HepG2 (cell line): ENCODE data around the gene RPH3AL. TPM values are rescaled to one million over a fixed set of nuclear protein-coding genes. Genes with fewer than 3 reads are reported as not detected.

Source experiments
- ARNTL ChIP-seq: sonication (generic); formaldehyde crosslinking; IDR thresholded peaks from 2 replicates; pipeline ENCODE4 v1.4.0; 2020; ENCODE audit warnings: mild to moderate bottlenecking, missing genetic modification reagents
- ETV6 ChIP-seq: sonication (generic); formaldehyde crosslinking; conservative IDR thresholded peaks from 2 replicates; pipeline ENCODE4 v1.4.0; 2020; ENCODE audit warnings: missing genetic modification reagents
- GLI4 ChIP-seq: sonication (generic); formaldehyde crosslinking; IDR thresholded peaks from 2 replicates; pipeline ENCODE4 v1.5.1; 2020; ENCODE audit warnings: missing genetic modification reagents, mild to moderate bottlenecking, moderate library complexity, borderline replicate concordance
- JARID2 ChIP-seq: sonication (generic); formaldehyde crosslinking; IDR thresholded peaks from 2 replicates; pipeline ENCODE4 v1.8.1; 2023; ENCODE audit warnings: missing genetic modification reagents, inconsistent platforms; ENCODE audit not compliant: insufficient replicate concordance
- KDM1A ChIP-seq: IDR thresholded peaks from 2 replicates; pipeline ENCODE4 v1.6.1; 2016; ENCODE audit warnings: missing compliant biosample characterization
- MAZ ChIP-seq, 2 experiments: sonication (generic) in 1 of 2; formaldehyde crosslinking in 1 of 2; IDR thresholded peaks; 2 replicates each; pipeline versions ENCODE4 v1.5.0 to v1.6.1; 2012 to 2020; ENCODE audit warnings: low read depth in 2 of 2, mild to moderate bottlenecking in 2 of 2, borderline replicate concordance in 1 of 2, improper control_type of control experiment in 1 of 2, low read length in 1 of 2, missing genetic modification reagents in 1 of 2, moderate library complexity in 1 of 2
- MED1 ChIP-seq: sonication (generic); formaldehyde crosslinking; IDR thresholded peaks from 2 replicates; pipeline ENCODE4 v1.4.0; 2020; ENCODE audit warnings: missing genetic modification reagents
- MYC ChIP-seq: sonication (generic); formaldehyde crosslinking; IDR thresholded peaks from 2 replicates; pipeline ENCODE4 v1.9.0; 2021; ENCODE audit warnings: missing genetic modification reagents, borderline replicate concordance
- SMAD9 ChIP-seq: sonication (generic); formaldehyde crosslinking; IDR thresholded peaks from 2 replicates; pipeline ENCODE4 v1.5.1; 2020; ENCODE audit warnings: mild to moderate bottlenecking, missing genetic modification reagents
- ZNF12 ChIP-seq: sonication (generic); formaldehyde crosslinking; IDR thresholded peaks from 2 replicates; pipeline ENCODE4 v1.5.0; 2020; ENCODE audit warnings: missing genetic modification reagents
- ZNF224 ChIP-seq: sonication (generic); formaldehyde crosslinking; IDR thresholded peaks from 2 replicates; pipeline ENCODE4 v1.5.0; 2020; ENCODE audit warnings: mild to moderate bottlenecking, missing genetic modification reagents
- ZNF317 ChIP-seq: sonication (generic); formaldehyde crosslinking; IDR thresholded peaks from 2 replicates; pipeline ENCODE4 v1.5.0; 2020; ENCODE audit warnings: mild to moderate bottlenecking, missing genetic modification reagents
- ZNF629 ChIP-seq: sonication (generic); formaldehyde crosslinking; conservative IDR thresholded peaks from 2 replicates; pipeline ENCODE4 v1.5.0; 2020; ENCODE audit warnings: missing genetic modification reagents
- ZNF768 ChIP-seq: sonication (generic); formaldehyde crosslinking; IDR thresholded peaks from 2 replicates; pipeline ENCODE4 v1.4.0; 2020; ENCODE audit warnings: missing genetic modification reagents
- polyA plus RNA-seq, 8 experiments: library from polyadenylated mRNA; depleted of rRNA in 3 of 8; stranded (reverse) in 7 of 8; unstranded in 1 of 8; fragments of >200 nt; fragmentation: Illumina TruSeq in 4 of 8; extraction: Trizol in 4 of 8; gene quantifications; 2 replicates each; pipeline versions ENCODE4 v1.2.1 to v1.2.3, GENCODE V29; 2011 to 2016; ENCODE audit warnings: low read depth in 4 of 8, missing spikeins in 1 of 8, mixed read lengths in 1 of 8; ENCODE audit not compliant: insufficient read depth in 1 of 8
- total RNA-seq, 5 experiments: library from RNA; depleted of rRNA; stranded (reverse); fragments of >200 nt; fragmentation: Illumina TruSeq; extraction: Trizol; gene quantifications; 2 replicates each; pipeline ENCODE4 v1.2.3, GENCODE V29; 2016; ENCODE audit warnings: low read depth in 1 of 5
- TF ChIP-seq, protein P1 (sequence below): sonication (generic); formaldehyde crosslinking; IDR thresholded peaks from 2 replicates; pipeline ENCODE4 v1.4.0; 2020; ENCODE audit warnings: mild to moderate bottlenecking, missing genetic modification reagents
- TF ChIP-seq, protein P2 (sequence below): sonication (generic); formaldehyde crosslinking; IDR thresholded peaks from 2 replicates; pipeline ENCODE4 v1.4.0; 2020; ENCODE audit warnings: missing genetic modification reagents
- TF ChIP-seq, protein P3 (sequence below): sonication (generic); formaldehyde crosslinking; IDR thresholded peaks from 2 replicates; pipeline ENCODE4 v1.4.0; 2020; ENCODE audit warnings: missing genetic modification reagents
- TF ChIP-seq, protein P4 (sequence below): sonication (generic); formaldehyde crosslinking; IDR thresholded peaks from 2 replicates; pipeline ENCODE4 v1.4.0; 2020; ENCODE audit warnings: mild to moderate bottlenecking, missing genetic modification reagents

The RPH3AL gene
- total and polyA plus RNA-seq, 2 of the 13 experiments (the other 11 are each of a cell fraction or from before 2014, with no cell fraction given) = 7.8 to 16.4 TPM

DNA sequence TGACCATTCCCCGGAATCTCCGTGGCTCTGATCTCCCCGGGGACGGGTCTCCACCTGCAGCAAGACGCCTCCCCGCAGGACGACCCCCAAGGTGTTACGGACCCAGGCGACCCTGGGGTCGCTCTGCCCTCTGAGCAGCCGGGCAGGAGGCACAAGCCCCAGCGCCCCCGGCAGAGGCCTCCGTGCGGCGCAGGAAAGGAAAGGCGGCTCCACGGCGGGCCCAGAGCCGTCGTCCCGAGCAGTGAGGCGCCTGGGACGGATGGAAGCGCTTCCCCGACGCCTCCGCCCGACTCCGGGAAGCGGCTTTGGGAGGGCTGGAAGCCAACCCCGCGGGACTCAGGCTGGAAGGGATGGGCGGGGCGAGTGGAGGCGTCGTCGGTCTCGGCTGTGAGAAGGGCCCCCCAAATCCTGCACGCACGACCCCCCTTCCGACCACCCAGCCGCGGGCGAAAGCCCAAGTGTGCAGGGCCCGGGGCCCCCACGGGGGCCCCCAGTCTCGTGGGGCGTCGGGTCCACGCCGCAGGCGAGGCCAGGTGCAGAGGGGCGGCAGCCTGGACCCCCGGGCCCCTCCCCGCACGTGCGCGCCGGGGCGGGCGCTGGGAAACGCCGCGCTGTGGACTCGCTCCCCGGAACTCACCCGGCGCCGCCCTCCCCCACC is 32.7 kb upstream of the RPH3AL start (continued):
- TF ChIP-seq ZNF224 (CRISPR knock-in tag) = no peak
- 0 out of 2 replicates have a peak, but pooled peaks have one; percentile 11 for TF ChIP-seq MED1 (CRISPR knock-in tag)
- no peak for TF ChIP-seq SMAD9 (CRISPR knock-in tag)
- no peak for TF ChIP-seq MAZ (IDR thresholded peaks at IDR 0.05; ENCODE audit: borderline replicate concordance, low read depth, low read length)
- TF ChIP-seq MAZ (CRISPR knock-in tag; IDR thresholded peaks at IDR 0.05; ENCODE audit: low read depth) = no peak
- TF ChIP-seq ARNTL (CRISPR knock-in tag) = no peak
- TF ChIP-seq JARID2 (CRISPR knock-in tag) = no peak
- TF ChIP-seq, protein P1, sequence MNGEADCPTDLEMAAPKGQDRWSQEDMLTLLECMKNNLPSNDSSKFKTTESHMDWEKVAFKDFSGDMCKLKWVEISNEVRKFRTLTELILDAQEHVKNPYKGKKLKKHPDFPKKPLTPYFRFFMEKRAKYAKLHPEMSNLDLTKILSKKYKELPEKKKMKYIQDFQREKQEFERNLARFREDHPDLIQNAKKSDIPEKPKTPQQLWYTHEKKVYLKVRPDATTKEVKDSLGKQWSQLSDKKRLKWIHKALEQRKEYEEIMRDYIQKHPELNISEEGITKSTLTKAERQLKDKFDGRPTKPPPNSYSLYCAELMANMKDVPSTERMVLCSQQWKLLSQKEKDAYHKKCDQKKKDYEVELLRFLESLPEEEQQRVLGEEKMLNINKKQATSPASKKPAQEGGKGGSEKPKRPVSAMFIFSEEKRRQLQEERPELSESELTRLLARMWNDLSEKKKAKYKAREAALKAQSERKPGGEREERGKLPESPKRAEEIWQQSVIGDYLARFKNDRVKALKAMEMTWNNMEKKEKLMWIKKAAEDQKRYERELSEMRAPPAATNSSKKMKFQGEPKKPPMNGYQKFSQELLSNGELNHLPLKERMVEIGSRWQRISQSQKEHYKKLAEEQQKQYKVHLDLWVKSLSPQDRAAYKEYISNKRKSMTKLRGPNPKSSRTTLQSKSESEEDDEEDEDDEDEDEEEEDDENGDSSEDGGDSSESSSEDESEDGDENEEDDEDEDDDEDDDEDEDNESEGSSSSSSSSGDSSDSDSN = peak; percentile 79
- 0 out of 2 replicates have a peak, but pooled peaks have one; percentile 10 for TF ChIP-seq KDM1A (CRISPR knock-in tag)
- TF ChIP-seq ZNF12 (CRISPR knock-in tag) = no peak
- TF ChIP-seq, protein P2, sequence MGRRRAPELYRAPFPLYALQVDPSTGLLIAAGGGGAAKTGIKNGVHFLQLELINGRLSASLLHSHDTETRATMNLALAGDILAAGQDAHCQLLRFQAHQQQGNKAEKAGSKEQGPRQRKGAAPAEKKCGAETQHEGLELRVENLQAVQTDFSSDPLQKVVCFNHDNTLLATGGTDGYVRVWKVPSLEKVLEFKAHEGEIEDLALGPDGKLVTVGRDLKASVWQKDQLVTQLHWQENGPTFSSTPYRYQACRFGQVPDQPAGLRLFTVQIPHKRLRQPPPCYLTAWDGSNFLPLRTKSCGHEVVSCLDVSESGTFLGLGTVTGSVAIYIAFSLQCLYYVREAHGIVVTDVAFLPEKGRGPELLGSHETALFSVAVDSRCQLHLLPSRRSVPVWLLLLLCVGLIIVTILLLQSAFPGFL (CRISPR knock-in tag) = no peak
- TF ChIP-seq ETV6 (CRISPR knock-in tag) = 0 out of 2 replicates have a peak, but pooled peaks have one; percentile 36
- TF ChIP-seq, protein P3, sequence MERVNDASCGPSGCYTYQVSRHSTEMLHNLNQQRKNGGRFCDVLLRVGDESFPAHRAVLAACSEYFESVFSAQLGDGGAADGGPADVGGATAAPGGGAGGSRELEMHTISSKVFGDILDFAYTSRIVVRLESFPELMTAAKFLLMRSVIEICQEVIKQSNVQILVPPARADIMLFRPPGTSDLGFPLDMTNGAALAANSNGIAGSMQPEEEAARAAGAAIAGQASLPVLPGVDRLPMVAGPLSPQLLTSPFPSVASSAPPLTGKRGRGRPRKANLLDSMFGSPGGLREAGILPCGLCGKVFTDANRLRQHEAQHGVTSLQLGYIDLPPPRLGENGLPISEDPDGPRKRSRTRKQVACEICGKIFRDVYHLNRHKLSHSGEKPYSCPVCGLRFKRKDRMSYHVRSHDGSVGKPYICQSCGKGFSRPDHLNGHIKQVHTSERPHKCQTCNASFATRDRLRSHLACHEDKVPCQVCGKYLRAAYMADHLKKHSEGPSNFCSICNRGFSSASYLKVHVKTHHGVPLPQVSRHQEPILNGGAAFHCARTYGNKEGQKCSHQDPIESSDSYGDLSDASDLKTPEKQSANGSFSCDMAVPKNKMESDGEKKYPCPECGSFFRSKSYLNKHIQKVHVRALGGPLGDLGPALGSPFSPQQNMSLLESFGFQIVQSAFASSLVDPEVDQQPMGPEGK (CRISPR knock-in tag) = peak; percentile 64
- TF ChIP-seq GLI4 (CRISPR knock-in tag) = peak; percentile 55; the same call in 1 of the 2 replicates
- no peak for TF ChIP-seq ZNF629 (CRISPR knock-in tag)
- TF ChIP-seq ZNF768 (CRISPR knock-in tag) = peak; percentile 59; the same call in 1 of the 2 replicates
- peak; percentile 15; the same call in 1 of the 2 replicates for TF ChIP-seq MYC (CRISPR knock-in tag)
- TF ChIP-seq, protein P4, sequence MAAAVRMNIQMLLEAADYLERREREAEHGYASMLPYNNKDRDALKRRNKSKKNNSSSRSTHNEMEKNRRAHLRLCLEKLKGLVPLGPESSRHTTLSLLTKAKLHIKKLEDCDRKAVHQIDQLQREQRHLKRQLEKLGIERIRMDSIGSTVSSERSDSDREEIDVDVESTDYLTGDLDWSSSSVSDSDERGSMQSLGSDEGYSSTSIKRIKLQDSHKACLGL (CRISPR knock-in tag) = 0 out of 2 replicates have a peak, but pooled peaks have one; percentile 51
- TF ChIP-seq ZNF317 (CRISPR knock-in tag) = 0 out of 2 replicates have a peak, but pooled peaks have one; percentile 16
